Left ventricle myocardium inferior (tissue), 1 donor: ENCODE results near the gene ZNF445. TPM values are rescaled to one million over a fixed set of nuclear protein-coding genes. Genes with fewer than 3 reads are reported as not detected.

Experiments
- DNase-seq: peaks from one replicate; pipeline ENCODE4 v3.0.0-alpha.2; 2020
- H3K27ac ChIP-seq: fragments of 200-600 bp; replicated peaks from 2 replicates; pipeline ENCODE4 v1.8.0; 2021
- H3K27me3 ChIP-seq: fragments of 200-600 bp; 2 replicates; pipeline ENCODE4 v1.8.0; 2021; ENCODE audit warnings: low read depth
- H3K36me3 ChIP-seq: fragments of 200-600 bp; 2 replicates; pipeline ENCODE4 v1.8.0; 2021
- H3K4me1 ChIP-seq: fragments of 200-600 bp; 2 replicates; pipeline ENCODE4 v1.8.0; 2021
- H3K4me3 ChIP-seq: fragments of 200-600 bp; 2 replicates; pipeline ENCODE4 v1.8.0; 2021; ENCODE audit warnings: mild to moderate bottlenecking, moderate library complexity
- H3K9me3 ChIP-seq: fragments of 200-600 bp; replicated peaks from 2 replicates; pipeline ENCODE4 v1.8.0; 2021
- CTCF ChIP-seq: fragments of 200-600 bp; IDR thresholded peaks from 2 replicates; pipeline ENCODE4 v1.8.0; 2021; ENCODE audit warnings: antibody characterized with exemption, mild to moderate bottlenecking, borderline replicate concordance
- intact Hi-C: fragments of 100-400 bp; cut with micrococcal nuclease; formaldehyde crosslinking; loops from one replicate; pipeline ENCODE4 v1.11.0; 2022
- total RNA-seq: library from RNA; stranded (reverse); fragmentation: NEBNext Ultra II Directional; extraction: Animal tissue kit (Norgen Biotek cat#: 25700); gene quantifications from one replicate; pipeline ENCODE4 v1.2.1, GENCODE V29; 2021
- donor health status: DM: no; HTN: yes; CAD: no; lungs with severe emphysema.

ZNF445 gene
- total RNA-seq, 1 donor from 2014 or later = 11.8 TPM

- Histone ChIP-seq H3K4me3 (no peak overlapping the region), H3K4me1 (peaks cover 3% of the 10 kb centered on the region), H3K27ac (no peak overlapping the region), H3K9me3 (no peaks in the 10 kb centered on the region), H3K27me3 (peaks cover 33% of the 10 kb centered on the region), H3K36me3 (no peaks in the 10 kb centered on the region)
- DNase-seq = no peak
- intact Hi-C loops = no loop called here
- TF ChIP-seq CTCF = no peak
These were observed 38.8 kb upstream of the ZNF445 start for GRCh38 chr3:44516230-44516629.

- Histone ChIP-seq H3K9me3 (no peaks in the 10 kb centered on the region), H3K27me3 (peaks cover 9% of the 10 kb centered on the region), H3K4me1 (peaks cover 25% of the 10 kb centered on the region), H3K27ac (no peak overlapping the region), H3K36me3 (no peaks in the 10 kb centered on the region), H3K4me3 (no peak overlapping the region)
- TF ChIP-seq CTCF = no peak
- intact Hi-C loops = no loop called here
- no peak for DNase-seq
These were observed 36.0 kb upstream of the ZNF445 start for GRCh38 chr3:44513513-44513912.

- intact Hi-C loops = no loop called here
These were observed 33.7 kb upstream of the ZNF445 start for GRCh38 chr3:44511238-44511566.

GRCh38 chr3:44510000-44510368, 32.5 kb upstream of the ZNF445 start:
- TF ChIP-seq CTCF = no peak
- no peak for DNase-seq
- intact Hi-C loops = no loop called here

More at GRCh38 chr3:44511238-44511566, 33.7 kb upstream of the ZNF445 start:
- TF ChIP-seq CTCF = no peak
- Histone ChIP-seq H3K4me3 (peak overlapping the region; percentile 95), H3K27ac (peak overlapping the region; percentile 94), H3K36me3 (no peaks in the 10 kb centered on the region), H3K4me1 (peaks cover 34% of the 10 kb centered on the region), H3K27me3 (no peaks in the 10 kb centered on the region), H3K9me3 (no peaks in the 10 kb centered on the region)
- DNase-seq = no peak

GRCh38 chr3:44509393-44509921, 32.0 kb upstream of the ZNF445 start:
- peaks cover 34% of the 10 kb centered on the region for H3K4me1 ChIP-seq
- TF ChIP-seq CTCF = no peak
- peaks cover 8% of the 10 kb centered on the region for H3K36me3 ChIP-seq
- H3K4me3 ChIP-seq = peak overlapping the region; percentile 95
- peak overlapping the region; percentile 94 for H3K27ac ChIP-seq
- H3K9me3 ChIP-seq = peaks cover 6% of the 10 kb centered on the region
- intact Hi-C loops = no loop called here
- DNase-seq = no peak
- no peaks in the 10 kb centered on the region for H3K27me3 ChIP-seq

More at GRCh38 chr3:44510000-44510368, 32.5 kb upstream of the ZNF445 start:
- Histone ChIP-seq H3K27ac (peak overlapping the region; percentile 94), H3K4me3 (peak overlapping the region; percentile 95), H3K4me1 (peaks cover 34% of the 10 kb centered on the region), H3K9me3 (peaks cover 6% of the 10 kb centered on the region), H3K27me3 (no peaks in the 10 kb centered on the region), H3K36me3 (peaks cover 8% of the 10 kb centered on the region)
